GM18951 (cell line): ENCODE results near the gene KIAA1614.

Experiments used
- POLR2A ChIP-seq: IDR thresholded peaks from 4 replicates; pipeline ENCODE4 v1.6.1; 2011; ENCODE audit warnings: mild to moderate bottlenecking; ENCODE audit not compliant: insufficient read length, insufficient read depth; ENCODE audit errors: extremely low read depth
- in situ Hi-C: fragments of 300-500 bp; cut with MboI; formaldehyde crosslinking; loops from one replicate; pipeline ENCODE4 v1.12.0; 2022; ENCODE audit warnings: low sequenced_read_pairs, mixed read lengths, inconsistent platforms; ENCODE audit not compliant: unreplicated experiment

Gene KIAA1614

GRCh38 chr1:180923887-180924286, 11.2 kb downstream of the KIAA1614 start:
- in situ Hi-C loops = no loop called here

GRCh38 chr1:180924939-180925338, 12.2 kb downstream of the KIAA1614 start:
- in situ Hi-C loops = no loop called here
- TF ChIP-seq POLR2A = no peak

More at GRCh38 chr1:180923887-180924286, 11.2 kb downstream of the KIAA1614 start:
- TF ChIP-seq POLR2A = no peak

GRCh38 chr1:180925471-180926051, 12.9 kb downstream of the KIAA1614 start:
- no peak for TF ChIP-seq POLR2A
- in situ Hi-C loops = no loop called here

- in situ Hi-C loops = no loop called here
- TF ChIP-seq POLR2A = no peak
Observed at GRCh38 chr1:180926164-180926981, 13.7 kb downstream of the KIAA1614 start.

GRCh38 chr1:180927348-180927747, 14.7 kb downstream of the KIAA1614 start:
- TF ChIP-seq POLR2A = no peak
- in situ Hi-C loops = no loop called here

GRCh38 chr1:180927841-180928240, 15.1 kb downstream of the KIAA1614 start:
- in situ Hi-C loops = no loop called here
- no peak for TF ChIP-seq POLR2A

- no peak for TF ChIP-seq POLR2A
Observed at GRCh38 chr1:180928331-180929230, 15.9 kb downstream of the KIAA1614 start.

GRCh38 chr1:180929389-180929788, 16.7 kb downstream of the KIAA1614 start:
- TF ChIP-seq POLR2A = no peak
- in situ Hi-C loops = no loop called here

More at GRCh38 chr1:180928331-180929230, 15.9 kb downstream of the KIAA1614 start:
- in situ Hi-C loops = no loop called here

GRCh38 chr1:180930687-180931086, 18.0 kb downstream of the KIAA1614 start:
- in situ Hi-C loops = no loop called here
- TF ChIP-seq POLR2A = no peak

GRCh38 chr1:180931529-180931928, 18.8 kb downstream of the KIAA1614 start:
- in situ Hi-C loops = no loop called here

GRCh38 chr1:180932378-180932777, 19.7 kb downstream of the KIAA1614 start:
- no peak for TF ChIP-seq POLR2A
- in situ Hi-C loops = no loop called here

More at GRCh38 chr1:180931529-180931928, 18.8 kb downstream of the KIAA1614 start:
- TF ChIP-seq POLR2A = no peak

- no peak for TF ChIP-seq POLR2A
- in situ Hi-C loops = no loop called here
Observed at GRCh38 chr1:180933141-180933540, 20.4 kb downstream of the KIAA1614 start.

- TF ChIP-seq POLR2A = no peak
- in situ Hi-C loops = no loop called here
Observed at GRCh38 chr1:180934563-180934962, 21.9 kb downstream of the KIAA1614 start.
